GM10248 (cell line): ENCODE data around the gene SYT9.

Experiments
- CTCF ChIA-PET: fragments of 300-600 bp; sonication (Branson Sonifier 250); formaldehyde crosslinking; extraction: SDS; loops from one replicate; lab custom pipeline; 2021; ENCODE audit warnings: antibody characterized with exemption; lab: Yijun Ruan, JAX
- POLR2A ChIA-PET: fragments of 350-650 bp; sonication (Branson Sonifier 250); formaldehyde crosslinking; extraction: SDS; loops from one replicate; lab custom pipeline; 2020; ENCODE audit warnings: antibody characterized with exemption; lab: Yijun Ruan, JAX
- DNase-seq: peaks from one replicate; pipeline ENCODE4 v3.0.0; 2012; ENCODE audit errors: extremely low spot score
- CTCF ChIP-seq: IDR thresholded peaks from 2 replicates; pipeline ENCODE4 v1.5.1; 2012; ENCODE audit warnings: mild to moderate bottlenecking, low read depth; ENCODE audit errors: extremely low read depth, missing control alignments, control extremely low read depth

Gene SYT9

GRCh38 chr11:7292922-7293321, 41.2 kb downstream of the SYT9 start:
- CTCF ChIA-PET = interaction anchor here (1.1 kb wide), 1 partner anchor 15 kb away, joined by 3 read pairs; no protein-coding TSS in a partner anchor
- no peak for DNase-seq
- no peak for TF ChIP-seq CTCF
- POLR2A ChIA-PET = no interaction called here

GRCh38 chr11:7299393-7299792, 47.7 kb downstream of the SYT9 start:
- ChIA-PET POLR2A (no interaction called here), CTCF (interaction anchor here (1.2 to 1.6 kb wide), 3 partner anchors 14 to 30 kb away, joined by 3 to 6 read pairs (median 4); no protein-coding TSS in a partner anchor)
- DNase-seq = no peak
- no peak for TF ChIP-seq CTCF

- DNase-seq = no peak
- CTCF ChIA-PET = interaction anchor here (1.2 to 1.6 kb wide), 2 partner anchors 22 to 31 kb away, joined by 3 to 6 read pairs; no protein-coding TSS in a partner anchor
- no peak for TF ChIP-seq CTCF
- POLR2A ChIA-PET = no interaction called here
Measured at GRCh38 chr11:7300281-7300680, 48.6 kb downstream of the SYT9 start.

GRCh38 chr11:7303146-7303545, 51.4 kb downstream of the SYT9 start:
- DNase-seq = no peak
- no peak for TF ChIP-seq CTCF
- CTCF ChIA-PET = interaction anchor here (2.0 kb wide), 1 partner anchor 10 kb away, joined by 7 read pairs; no protein-coding TSS in a partner anchor
- POLR2A ChIA-PET = no interaction called here

- POLR2A ChIA-PET = no interaction called here
- no peak for DNase-seq
- CTCF ChIA-PET = no interaction called here
- TF ChIP-seq CTCF = no peak
Measured at GRCh38 chr11:7306900-7307299, 55.2 kb downstream of the SYT9 start.

GRCh38 chr11:7307836-7308235, 56.1 kb downstream of the SYT9 start:
- ChIA-PET POLR2A (no interaction called here), CTCF (no interaction called here)
- no peak for TF ChIP-seq CTCF
- peak; percentile 34 for DNase-seq

GRCh38 chr11:7311903-7312302, 60.2 kb downstream of the SYT9 start:
- no peak for TF ChIP-seq CTCF
- ChIA-PET POLR2A (no interaction called here), CTCF (interaction anchor here (1.6 kb wide), 1 partner anchor 8 kb away, joined by 7 read pairs; no protein-coding TSS in a partner anchor)
- DNase-seq = no peak
